Activated B cell treated with CpG ODN at 0.5 μM for 24 hours (primary cell): Measurements from ENCODE around the gene DTNA. TPM values are rescaled to one million over a fixed set of nuclear protein-coding genes. Genes with fewer than 3 reads are reported as not detected.
"Not testable (repeated sequence)": the region's sequence is repeated elsewhere in the genome, so short reads cannot be mapped to it uniquely, and the experiment has no call there.

Experiments
- ATAC-seq: fragments of 200-7000 bp; cut with Tn5 transposase; one replicate; pipeline ENCODE4 v1.10.0; 2021; ENCODE audit warnings: low read depth, mild to moderate bottlenecking, moderate library complexity
- CTCF ChIA-PET: fragments of 350-600 bp; sonication (Branson Sonifier 250); formaldehyde crosslinking; loops from one replicate; lab custom pipeline; 2021; ENCODE audit warnings: antibody characterized with exemption; lab: Charles Lee
- POLR2A ChIA-PET: fragments of 350-600 bp; sonication (Branson Sonifier 250); formaldehyde crosslinking; loops from one replicate; lab custom pipeline; 2021; ENCODE audit warnings: antibody characterized with exemption; lab: Charles Lee
- DNase-seq: peaks from one replicate; pipeline ENCODE4 v3.0.0; 2022
- H3K27ac Mint-ChIP-seq: one replicate; pipeline ENCODE4 v1.8.0; 2020; ENCODE audit warnings: mixed read lengths
- H3K27me3 Mint-ChIP-seq: one replicate; pipeline ENCODE4 v1.8.0; 2021; ENCODE audit warnings: mixed read lengths
- H3K36me3 Mint-ChIP-seq: one replicate; pipeline ENCODE4 v1.8.0; 2021; ENCODE audit warnings: low read depth, mixed read lengths
- H3K4me1 Mint-ChIP-seq: one replicate; pipeline ENCODE4 v1.8.0; 2021; ENCODE audit warnings: mixed read lengths
- H3K4me3 Mint-ChIP-seq: one replicate; pipeline ENCODE4 v1.8.0; 2020; ENCODE audit warnings: mild to moderate bottlenecking, mixed read lengths
- H3K9me3 Mint-ChIP-seq: one replicate; pipeline ENCODE4 v1.8.0; 2020; ENCODE audit warnings: mixed read lengths
- CTCF ChIP-seq: fragments of 200-600 bp; IDR thresholded peaks from one replicate; pipeline ENCODE4 v1.8.0; 2022; ENCODE audit warnings: antibody characterized with exemption, mild to moderate bottlenecking
- intact Hi-C: fragments of 100-400 bp; cut with micrococcal nuclease; formaldehyde crosslinking; loops from one replicate; pipeline ENCODE4 v1.15.1; 2024
- total RNA-seq: library from RNA; stranded (reverse); gene quantifications from 2 replicates; pipeline ENCODE4 v1.2.3, GENCODE V29; 2022

DTNA gene
- total RNA-seq, 1 donor from 2014 or later: not detected

- DNase-seq (no peak), ATAC-seq (no peak)
- CTCF ChIA-PET: no interaction called here
- Mint-ChIP-seq H3K27me3 (no peaks in the 10 kb centered on the region), H3K9me3 (no peaks in the 10 kb centered on the region), H3K4me1 (no peaks in the 10 kb centered on the region), H3K36me3 (no peaks in the 10 kb centered on the region), H3K27ac (no peak overlapping the region), H3K4me3 (no peak overlapping the region)
- POLR2A ChIA-PET: no interaction called here
- intact Hi-C loops: no loop called here
- no peak for TF ChIP-seq CTCF
Observed at GRCh38 chr18:34729740-34730355, 19.8 kb downstream of the DTNA start.

- H3K4me3 Mint-ChIP-seq: no peak overlapping the region
- DNase-seq (no peak), ATAC-seq (no peak)
- no peak overlapping the region for H3K27ac Mint-ChIP-seq
- intact Hi-C loops: no loop called here
- no peaks in the 10 kb centered on the region for H3K9me3 Mint-ChIP-seq
- POLR2A ChIA-PET: no interaction called here
- no peaks in the 10 kb centered on the region for H3K4me1 Mint-ChIP-seq
- no peaks in the 10 kb centered on the region for H3K27me3 Mint-ChIP-seq
- H3K36me3 Mint-ChIP-seq: no peaks in the 10 kb centered on the region
- no peak for TF ChIP-seq CTCF
- CTCF ChIA-PET: no interaction called here
Observed at GRCh38 chr18:34730774-34731173, 20.7 kb downstream of the DTNA start.

GRCh38 chr18:34734056-34734455 is 24.0 kb downstream of the DTNA start:
- ATAC-seq: no peak
- ChIA-PET POLR2A (no interaction called here), CTCF (no interaction called here)
- no peaks in the 10 kb centered on the region for H3K36me3 Mint-ChIP-seq
- H3K4me3 Mint-ChIP-seq: no peak overlapping the region
- H3K4me1 Mint-ChIP-seq: no peaks in the 10 kb centered on the region
- no peak for TF ChIP-seq CTCF
- H3K9me3 Mint-ChIP-seq: no peaks in the 10 kb centered on the region
- intact Hi-C loops: no loop called here
- no peaks in the 10 kb centered on the region for H3K27me3 Mint-ChIP-seq
- no peak for DNase-seq
- H3K27ac Mint-ChIP-seq: no peak overlapping the region

- ATAC-seq, H3K27ac Mint-ChIP-seq, H3K36me3 Mint-ChIP-seq, CTCF ChIA-PET, H3K9me3 Mint-ChIP-seq, H3K27me3 Mint-ChIP-seq, H3K4me3 Mint-ChIP-seq, DNase-seq, POLR2A ChIA-PET, H3K4me1 Mint-ChIP-seq, intact Hi-C loops: not testable (repeated sequence)
Observed at GRCh38 chr18:34734526-34734925, 24.4 kb downstream of the DTNA start.

- no peaks in the 10 kb centered on the region for H3K9me3 Mint-ChIP-seq
- ChIA-PET POLR2A (no interaction called here), CTCF (no interaction called here)
- no peak for ATAC-seq
- intact Hi-C loops: no loop called here
- H3K4me3 Mint-ChIP-seq: no peak overlapping the region
- no peaks in the 10 kb centered on the region for H3K36me3 Mint-ChIP-seq
- no peaks in the 10 kb centered on the region for H3K4me1 Mint-ChIP-seq
- H3K27ac Mint-ChIP-seq: no peak overlapping the region
- no peak for DNase-seq
- TF ChIP-seq CTCF: no peak
- no peaks in the 10 kb centered on the region for H3K27me3 Mint-ChIP-seq
Observed at GRCh38 chr18:34738175-34738894, 28.2 kb downstream of the DTNA start.
